Measurements from ENCODE around the gene PROX1.

- TF ChIP-seq, protein P1, sequence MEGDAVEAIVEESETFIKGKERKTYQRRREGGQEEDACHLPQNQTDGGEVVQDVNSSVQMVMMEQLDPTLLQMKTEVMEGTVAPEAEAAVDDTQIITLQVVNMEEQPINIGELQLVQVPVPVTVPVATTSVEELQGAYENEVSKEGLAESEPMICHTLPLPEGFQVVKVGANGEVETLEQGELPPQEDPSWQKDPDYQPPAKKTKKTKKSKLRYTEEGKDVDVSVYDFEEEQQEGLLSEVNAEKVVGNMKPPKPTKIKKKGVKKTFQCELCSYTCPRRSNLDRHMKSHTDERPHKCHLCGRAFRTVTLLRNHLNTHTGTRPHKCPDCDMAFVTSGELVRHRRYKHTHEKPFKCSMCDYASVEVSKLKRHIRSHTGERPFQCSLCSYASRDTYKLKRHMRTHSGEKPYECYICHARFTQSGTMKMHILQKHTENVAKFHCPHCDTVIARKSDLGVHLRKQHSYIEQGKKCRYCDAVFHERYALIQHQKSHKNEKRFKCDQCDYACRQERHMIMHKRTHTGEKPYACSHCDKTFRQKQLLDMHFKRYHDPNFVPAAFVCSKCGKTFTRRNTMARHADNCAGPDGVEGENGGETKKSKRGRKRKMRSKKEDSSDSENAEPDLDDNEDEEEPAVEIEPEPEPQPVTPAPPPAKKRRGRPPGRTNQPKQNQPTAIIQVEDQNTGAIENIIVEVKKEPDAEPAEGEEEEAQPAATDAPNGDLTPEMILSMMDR (IDR thresholded peaks at IDR 0.05; ENCODE audit: insufficient read depth, low read depth, low read length), result no peak
- TF ChIP-seq EZH2 (IDR thresholded peaks at IDR 0.05; ENCODE audit: insufficient read depth, low read length), result no peak
These were observed 42.0 kb downstream of the PROX1 start for GRCh38 chr1:214029796-214030195.
